MM.1S (cell line): ENCODE results near the gene ENO1.
"Not testable (repeated sequence)": the region's sequence is repeated elsewhere in the genome, so short reads cannot be mapped to it uniquely, and the experiment has no call there.

ENCODE experiments used
- DNase-seq: peaks from one replicate; pipeline ENCODE4 v3.0.0-alpha.2; 2015
- H2AFZ ChIP-seq: fragments of 300-600 bp; sonication (generic); 2 replicates; pipeline ENCODE4 v1.6.0; 2016; ENCODE audit warnings: antibody characterized with exemption, low read length
- H3F3A ChIP-seq: fragments of 300-600 bp; sonication (generic); 2 replicates; pipeline ENCODE4 v1.6.1; 2016; ENCODE audit warnings: mild to moderate bottlenecking, antibody characterized with exemption, low read length, moderate library complexity, mixed read lengths; ENCODE audit not compliant: insufficient read depth
- H3K27ac ChIP-seq: fragments of 300-600 bp; sonication (generic); 2 replicates; pipeline ENCODE4 v1.5.1; 2016; ENCODE audit warnings: mild to moderate bottlenecking, low read length
- H3K27me3 ChIP-seq: fragments of 300-600 bp; sonication (generic); replicated peaks from 2 replicates; pipeline ENCODE4 v1.6.0; 2016; ENCODE audit warnings: low read length; ENCODE audit not compliant: insufficient read depth
- H3K36me3 ChIP-seq: fragments of 300-600 bp; sonication (generic); replicated peaks from 2 replicates; pipeline ENCODE4 v1.6.1; 2016; ENCODE audit warnings: mild to moderate bottlenecking, low read length, mixed read lengths; ENCODE audit not compliant: insufficient read depth
- H3K4me1 ChIP-seq: fragments of 300-600 bp; sonication (generic); 2 replicates; pipeline ENCODE4 v1.6.1; 2016; ENCODE audit warnings: low read length, mixed read lengths
- H3K4me2 ChIP-seq: fragments of 300-600 bp; sonication (generic); 2 replicates; pipeline ENCODE4 v1.6.0; 2016; ENCODE audit warnings: low read depth, low read length
- H3K4me3 ChIP-seq: fragments of 300-600 bp; sonication (generic); 2 replicates; pipeline ENCODE4 v1.5.1; 2016; ENCODE audit warnings: low read length, mixed read lengths
- H3K79me2 ChIP-seq: fragments of 300-600 bp; sonication (generic); 2 replicates; pipeline ENCODE4 v1.6.1; 2016; ENCODE audit warnings: mixed run types, low read length, mixed read lengths
- H3K9ac ChIP-seq: fragments of 300-600 bp; sonication (generic); 2 replicates; pipeline ENCODE4 v1.6.1; 2016; ENCODE audit warnings: low read length, mixed read lengths
- H3K9me2 ChIP-seq: fragments of 300-600 bp; sonication (generic); replicated peaks from 2 replicates; pipeline ENCODE4 v1.6.1; 2016; ENCODE audit warnings: mild to moderate bottlenecking, low read length, mixed read lengths; ENCODE audit not compliant: insufficient read depth
- H3K9me3 ChIP-seq: fragments of 300-600 bp; sonication (generic); replicated peaks from 2 replicates; pipeline ENCODE4 v1.6.1; 2016; ENCODE audit warnings: mild to moderate bottlenecking, low read length, mixed read lengths; ENCODE audit not compliant: insufficient read depth
- H4K20me1 ChIP-seq: fragments of 300-600 bp; sonication (generic); 2 replicates; pipeline ENCODE4 v1.6.1; 2016; ENCODE audit warnings: mild to moderate bottlenecking, low read length, moderate library complexity, mixed read lengths; ENCODE audit not compliant: insufficient read depth
- EZH2 ChIP-seq: fragments of 300-600 bp; sonication (generic); optimal IDR thresholded peaks from 2 replicates; pipeline ENCODE3; 2017; ENCODE audit warnings: low read depth, mild to moderate bottlenecking, antibody characterized with exemption, low read length, mixed read lengths
- EZH2phosphoT487 ChIP-seq: fragments of 300-600 bp; sonication (generic); IDR thresholded peaks from 2 replicates; pipeline ENCODE4 v1.6.1; 2018; ENCODE audit warnings: antibody characterized with exemption, low read length
- TF ChIP-seq, protein P1 (sequence below): fragments of 300-600 bp; sonication (generic); IDR thresholded peaks from 2 replicates; pipeline ENCODE4 v1.5.1; 2016; ENCODE audit warnings: antibody characterized with exemption, low read length, mixed read lengths

The ENO1 gene

GRCh38 chr1:8925406-8925805, 46.9 kb upstream of the ENO1 start:
- Histone ChIP-seq H3K4me3 (no peak overlapping the region), H3K4me2 (no peak overlapping the region), H3K79me2 (no peaks in the 10 kb centered on the region), H3K9me3 (no peaks in the 10 kb centered on the region), H2AFZ (no peak overlapping the region), H4K20me1 (no peaks in the 10 kb centered on the region), H3K9ac (no peak overlapping the region), H3K27me3 (peaks cover 24% of the 10 kb centered on the region), H3K9me2 (no peaks in the 10 kb centered on the region), H3K4me1 (0 out of 2 replicates have a peak, but pooled peaks cover 5% of the 10 kb centered on the region), H3F3A (no peaks in the 10 kb centered on the region), H3K27ac (no peak overlapping the region), H3K36me3 (no peaks in the 10 kb centered on the region)
- TF ChIP-seq EZH2phosphoT487 = no peak
- TF ChIP-seq, protein P1, sequence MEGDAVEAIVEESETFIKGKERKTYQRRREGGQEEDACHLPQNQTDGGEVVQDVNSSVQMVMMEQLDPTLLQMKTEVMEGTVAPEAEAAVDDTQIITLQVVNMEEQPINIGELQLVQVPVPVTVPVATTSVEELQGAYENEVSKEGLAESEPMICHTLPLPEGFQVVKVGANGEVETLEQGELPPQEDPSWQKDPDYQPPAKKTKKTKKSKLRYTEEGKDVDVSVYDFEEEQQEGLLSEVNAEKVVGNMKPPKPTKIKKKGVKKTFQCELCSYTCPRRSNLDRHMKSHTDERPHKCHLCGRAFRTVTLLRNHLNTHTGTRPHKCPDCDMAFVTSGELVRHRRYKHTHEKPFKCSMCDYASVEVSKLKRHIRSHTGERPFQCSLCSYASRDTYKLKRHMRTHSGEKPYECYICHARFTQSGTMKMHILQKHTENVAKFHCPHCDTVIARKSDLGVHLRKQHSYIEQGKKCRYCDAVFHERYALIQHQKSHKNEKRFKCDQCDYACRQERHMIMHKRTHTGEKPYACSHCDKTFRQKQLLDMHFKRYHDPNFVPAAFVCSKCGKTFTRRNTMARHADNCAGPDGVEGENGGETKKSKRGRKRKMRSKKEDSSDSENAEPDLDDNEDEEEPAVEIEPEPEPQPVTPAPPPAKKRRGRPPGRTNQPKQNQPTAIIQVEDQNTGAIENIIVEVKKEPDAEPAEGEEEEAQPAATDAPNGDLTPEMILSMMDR = no peak
- no peak for TF ChIP-seq EZH2
- DNase-seq = no peak

DNA sequence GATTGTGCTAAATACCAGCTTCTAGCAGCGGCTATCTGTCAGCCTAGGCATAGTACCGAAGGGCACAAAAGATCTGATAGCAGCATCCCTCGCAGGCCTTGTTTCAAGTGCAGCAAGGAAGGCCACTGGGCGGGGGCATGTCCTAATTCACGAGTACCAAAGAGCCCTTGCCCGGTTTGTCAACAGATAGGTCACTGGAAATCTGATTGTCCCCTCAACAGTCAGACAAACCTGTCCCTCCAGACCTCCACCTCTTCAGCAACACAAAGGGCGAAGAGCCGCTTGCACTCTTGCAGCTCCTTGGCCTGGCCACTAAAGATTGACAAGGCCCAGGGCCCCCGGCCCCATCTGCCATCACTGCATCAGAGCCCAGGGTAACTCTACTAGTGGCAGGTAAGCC, 44.5 kb upstream of the ENO1 start:
- TF ChIP-seq EZH2 = no peak
- TF ChIP-seq, protein P1 = no peak
- TF ChIP-seq EZH2phosphoT487 = no peak
- H3K9me2 ChIP-seq = no peaks in the 10 kb centered on the region
- H3K4me1 ChIP-seq = 0 out of 2 replicates have a peak, but pooled peaks cover 5% of the 10 kb centered on the region
- no peak overlapping the region for H3K4me3 ChIP-seq
- H3K36me3 ChIP-seq = no peaks in the 10 kb centered on the region
- H3K27ac ChIP-seq = no peak overlapping the region
- H4K20me1 ChIP-seq = no peaks in the 10 kb centered on the region
- no peaks in the 10 kb centered on the region for H3F3A ChIP-seq
- H3K4me2 ChIP-seq = no peak overlapping the region
- no peaks in the 10 kb centered on the region for H3K79me2 ChIP-seq
- no peak for DNase-seq
- no peak overlapping the region for H2AFZ ChIP-seq
- no peaks in the 10 kb centered on the region for H3K9me3 ChIP-seq
- H3K27me3 ChIP-seq = peaks cover 27% of the 10 kb centered on the region
- no peak overlapping the region for H3K9ac ChIP-seq

DNA sequence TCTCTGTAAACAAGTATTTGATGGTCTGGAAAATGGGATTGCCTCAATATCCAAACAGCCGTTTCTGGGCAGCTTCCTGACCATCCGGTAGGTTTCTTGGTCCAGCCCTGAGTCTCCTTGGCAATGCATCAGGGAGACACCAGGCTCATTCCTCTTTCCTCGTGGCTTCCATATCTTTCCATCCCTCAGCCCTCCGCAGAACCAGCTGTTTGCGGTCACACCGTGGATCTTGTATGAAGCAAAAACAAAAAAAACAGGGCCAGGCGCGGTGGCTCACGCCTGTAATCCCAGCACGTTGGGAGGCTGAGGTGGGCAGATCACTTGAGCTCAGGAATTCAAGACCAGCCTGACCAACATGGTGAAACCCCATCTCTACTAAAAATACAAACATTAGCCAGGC, 39.0 kb upstream of the ENO1 start:
- DNase-seq, H4K20me1 ChIP-seq, H3K9me2 ChIP-seq, H3K9ac ChIP-seq, H3K79me2 ChIP-seq, H3K4me3 ChIP-seq, H3K9me3 ChIP-seq, H2AFZ ChIP-seq, H3K27ac ChIP-seq, H3K4me2 ChIP-seq, H3K36me3 ChIP-seq, H3F3A ChIP-seq, H3K4me1 ChIP-seq: not testable (repeated sequence)
- peaks cover 22% of the 10 kb centered on the region for H3K27me3 ChIP-seq

GRCh38 chr1:8915446-8915845, 37.0 kb upstream of the ENO1 start:
- TF ChIP-seq, protein P1 = no peak
- TF ChIP-seq EZH2phosphoT487 (no peak), EZH2 (no peak)
- H4K20me1 ChIP-seq = no peaks in the 10 kb centered on the region
- no peaks in the 10 kb centered on the region for H3K9me3 ChIP-seq
- H3F3A ChIP-seq = no peaks in the 10 kb centered on the region
- H3K27me3 ChIP-seq = peaks cover 9% of the 10 kb centered on the region
- no peak overlapping the region for H3K4me3 ChIP-seq
- DNase-seq = no peak
- no peaks in the 10 kb centered on the region for H3K36me3 ChIP-seq
- H3K9ac ChIP-seq = no peak overlapping the region
- no peaks in the 10 kb centered on the region for H3K4me1 ChIP-seq
- no peaks in the 10 kb centered on the region for H3K79me2 ChIP-seq
- H3K27ac ChIP-seq = no peak overlapping the region
- no peak overlapping the region for H2AFZ ChIP-seq
- H3K9me2 ChIP-seq = no peaks in the 10 kb centered on the region
- H3K4me2 ChIP-seq = no peak overlapping the region
